DND-41 (cell line): ENCODE data around the gene GIPC1.

Experiments
- ATAC-seq: fragments of 200-7000 bp; cut with Tn5 transposase; 3 replicates; pipeline ENCODE4 v1.9.1; 2021; ENCODE audit warnings: low read depth; ENCODE audit not compliant: insufficient read depth
- DNase-seq: peaks from one replicate; pipeline ENCODE4 v3.0.0-alpha.2; 2020
- H2AFZ ChIP-seq: 2 replicates; pipeline ENCODE4 v1.6.0; 2012; ENCODE audit warnings: low read depth, low read length
- H3K27ac ChIP-seq: 2 replicates; pipeline ENCODE4 v1.5.1; 2012; ENCODE audit warnings: low read length, inconsistent platforms
- H3K27me3 ChIP-seq: fragments of 200-600 bp; sonication (generic); 2 replicates; pipeline ENCODE4 v1.6.0; 2012; ENCODE audit warnings: low read length, mild to moderate bottlenecking, inconsistent platforms; ENCODE audit not compliant: insufficient read depth, poor library complexity
- H3K36me3 ChIP-seq: 2 replicates; pipeline ENCODE4 v1.5.1; 2012; ENCODE audit warnings: low read length, inconsistent platforms; ENCODE audit not compliant: insufficient read depth
- H3K4me1 ChIP-seq: 2 replicates; pipeline ENCODE4 v1.5.1; 2012; ENCODE audit warnings: mild to moderate bottlenecking, low read length; ENCODE audit not compliant: insufficient read depth
- H3K4me2 ChIP-seq: 2 replicates; pipeline ENCODE4 v1.6.0; 2012; ENCODE audit warnings: mild to moderate bottlenecking, moderate library complexity, low read length, inconsistent platforms; ENCODE audit not compliant: insufficient read depth
- H3K4me3 ChIP-seq, 2 experiments: fragments of 200-600 bp in 1 of 2; shearing (Covaris generic) in 1 of 2; 2 replicates each; pipeline ENCODE4 v1.5.1; 2012 to 2016; ENCODE audit warnings: inconsistent platforms in 2 of 2, low read length in 2 of 2, mild to moderate bottlenecking in 2 of 2, low read depth in 1 of 2, moderate library complexity in 1 of 2
- H3K79me2 ChIP-seq: 2 replicates; pipeline ENCODE4 v1.6.0; 2012; ENCODE audit warnings: low read length, inconsistent platforms; ENCODE audit not compliant: insufficient read depth
- H3K9ac ChIP-seq: 2 replicates; pipeline ENCODE4 v1.6.0; 2012; ENCODE audit warnings: low read depth, mild to moderate bottlenecking, inconsistent platforms, low read length, moderate library complexity
- H3K9me3 ChIP-seq: 2 replicates; pipeline ENCODE4 v1.5.1; 2012; ENCODE audit warnings: low read length, moderate library complexity, mild to moderate bottlenecking, inconsistent platforms; ENCODE audit not compliant: insufficient read depth, severe bottlenecking
- H4K20me1 ChIP-seq: 2 replicates; pipeline ENCODE4 v1.6.0; 2012; ENCODE audit warnings: low read length; ENCODE audit not compliant: insufficient read depth
- EZH2 ChIP-seq: IDR thresholded peaks from 3 replicates; pipeline ENCODE4 v1.6.1; 2012; ENCODE audit warnings: borderline replicate concordance, low read depth, mild to moderate bottlenecking, moderate library complexity, low read length, inconsistent platforms; ENCODE audit not compliant: severe bottlenecking
- TF ChIP-seq, protein P1 (sequence below): IDR thresholded peaks from 2 replicates; pipeline ENCODE4 v1.5.1; 2012; ENCODE audit warnings: borderline replicate concordance, low read length, moderate library complexity, mild to moderate bottlenecking; ENCODE audit not compliant: poor library complexity, severe bottlenecking; ENCODE audit errors: extremely low read depth

Gene GIPC1

GRCh38 chr19:14450876-14451275 is 45.1 kb downstream of the GIPC1 start:
- Histone ChIP-seq H4K20me1 (peaks cover 28% of the 10 kb centered on the region), H3K4me2 (no peak overlapping the region), H3K27me3 (no peaks in the 10 kb centered on the region), H3K79me2 (no peaks in the 10 kb centered on the region), H3K9me3 (no peaks in the 10 kb centered on the region), H3K4me1 (no peaks in the 10 kb centered on the region), H3K4me3 (no peak overlapping the region), H3K27ac (no peak overlapping the region), H3K9ac (no peak overlapping the region), H2AFZ (no peak overlapping the region), H3K36me3 (peaks cover 83% of the 10 kb centered on the region)
- ATAC-seq (0 out of 3 replicates have a peak, but pooled peaks have one; percentile 4), DNase-seq (no peak)
- TF ChIP-seq, protein P1, sequence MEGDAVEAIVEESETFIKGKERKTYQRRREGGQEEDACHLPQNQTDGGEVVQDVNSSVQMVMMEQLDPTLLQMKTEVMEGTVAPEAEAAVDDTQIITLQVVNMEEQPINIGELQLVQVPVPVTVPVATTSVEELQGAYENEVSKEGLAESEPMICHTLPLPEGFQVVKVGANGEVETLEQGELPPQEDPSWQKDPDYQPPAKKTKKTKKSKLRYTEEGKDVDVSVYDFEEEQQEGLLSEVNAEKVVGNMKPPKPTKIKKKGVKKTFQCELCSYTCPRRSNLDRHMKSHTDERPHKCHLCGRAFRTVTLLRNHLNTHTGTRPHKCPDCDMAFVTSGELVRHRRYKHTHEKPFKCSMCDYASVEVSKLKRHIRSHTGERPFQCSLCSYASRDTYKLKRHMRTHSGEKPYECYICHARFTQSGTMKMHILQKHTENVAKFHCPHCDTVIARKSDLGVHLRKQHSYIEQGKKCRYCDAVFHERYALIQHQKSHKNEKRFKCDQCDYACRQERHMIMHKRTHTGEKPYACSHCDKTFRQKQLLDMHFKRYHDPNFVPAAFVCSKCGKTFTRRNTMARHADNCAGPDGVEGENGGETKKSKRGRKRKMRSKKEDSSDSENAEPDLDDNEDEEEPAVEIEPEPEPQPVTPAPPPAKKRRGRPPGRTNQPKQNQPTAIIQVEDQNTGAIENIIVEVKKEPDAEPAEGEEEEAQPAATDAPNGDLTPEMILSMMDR = no peak
- no peak for TF ChIP-seq EZH2

GRCh38 chr19:14450168-14450874 is 45.6 kb downstream of the GIPC1 start:
- ATAC-seq (peak; percentile 90), DNase-seq (peak; percentile 86)
- Histone ChIP-seq H3K79me2 (no peaks in the 10 kb centered on the region), H3K27ac (no peak overlapping the region), H3K36me3 (peaks cover 84% of the 10 kb centered on the region), H3K4me3 (no peak overlapping the region), H3K27me3 (no peaks in the 10 kb centered on the region), H3K9me3 (no peaks in the 10 kb centered on the region), H4K20me1 (peaks cover 28% of the 10 kb centered on the region), H2AFZ (no peak overlapping the region), H3K4me2 (no peak overlapping the region), H3K4me1 (no peaks in the 10 kb centered on the region), H3K9ac (no peak overlapping the region)
- TF ChIP-seq, protein P1 = no peak
- no peak for TF ChIP-seq EZH2

DNA sequence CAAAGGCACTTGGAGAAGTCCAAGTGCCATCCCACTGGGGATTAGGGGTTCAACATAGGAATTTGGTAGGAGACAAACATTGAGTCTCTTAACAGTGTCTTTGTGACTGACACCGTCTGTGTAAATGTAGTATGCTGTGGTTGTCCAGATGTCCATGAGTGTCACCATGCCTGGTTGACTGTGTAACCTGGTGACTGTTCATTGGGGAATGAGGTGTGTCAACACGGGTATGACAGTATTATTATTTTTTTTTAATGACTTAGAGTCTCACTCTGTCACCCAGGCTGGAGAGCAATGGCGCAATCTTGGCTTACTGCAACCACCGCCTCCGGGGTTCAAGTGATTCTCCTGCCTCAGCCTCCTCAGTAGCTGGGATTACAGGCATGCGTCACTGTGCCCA is 46.6 kb downstream of the GIPC1 start:
- Histone ChIP-seq H3K27ac (no peak overlapping the region), H3K79me2 (no peaks in the 10 kb centered on the region; the same call in 1 of the 2 replicates), H2AFZ (no peak overlapping the region), H3K9me3 (no peaks in the 10 kb centered on the region), H3K9ac (no peak overlapping the region), H3K27me3 (no peaks in the 10 kb centered on the region), H3K4me2 (no peak overlapping the region), H3K4me3 (no peak overlapping the region), H3K36me3 (peaks cover 82% of the 10 kb centered on the region), H3K4me1 (no peaks in the 10 kb centered on the region), H4K20me1 (peaks cover 28% of the 10 kb centered on the region)
- TF ChIP-seq, protein P1 = no peak
- no peak for TF ChIP-seq EZH2
- no peak for DNase-seq
- ATAC-seq = no peak
